ENCODE measurements around the gene PFDN2.

The PFDN2 gene

GRCh38 chr1:161054805-161055204 is 63.0 kb downstream of the PFDN2 start:
- Histone ChIP-seq H3K4me1 (ENCODE audit: control insufficient read depth, insufficient read depth, low read length) (no peaks in the 10 kb centered on the region), H3K4me3 (ENCODE audit: insufficient read depth, low read depth, low read length) (no peak overlapping the region), H3K27ac (ENCODE audit: insufficient read depth, low read depth, low read length, poor library complexity, severe bottlenecking) (no peak overlapping the region), H3K36me3 (ENCODE audit: control insufficient read depth, insufficient read depth, low read length) (no peaks in the 10 kb centered on the region), H3K9me3 (ENCODE audit: control insufficient read depth, low read length) (no peaks in the 10 kb centered on the region), H3K27me3 (ENCODE audit: control insufficient read depth, insufficient read depth, low read length, poor library complexity, severe bottlenecking) (no peaks in the 10 kb centered on the region)
- 93% methylated on average over 7 of the region's 7 CpGs for WGBS, 2 experiments

DNA sequence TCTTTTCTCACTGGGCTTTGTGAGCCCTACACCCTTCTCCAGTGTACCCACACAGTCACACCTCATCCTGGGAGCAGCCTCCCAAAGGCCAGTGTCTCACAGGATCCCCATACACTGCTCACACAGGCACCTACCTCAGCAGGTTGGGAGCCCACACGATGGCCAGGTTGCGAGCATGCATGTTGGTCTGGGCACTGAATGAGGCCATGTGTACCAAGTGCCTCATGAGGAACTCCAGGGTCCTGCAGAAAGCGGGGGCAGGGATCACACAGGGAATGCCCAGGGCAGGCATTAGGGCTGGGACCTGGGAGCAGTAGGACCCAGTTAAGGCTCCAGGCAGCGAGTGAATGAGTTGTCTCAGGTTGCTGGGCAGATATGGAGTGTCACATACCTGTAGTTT is 63.6 kb downstream of the PFDN2 start:
- no peaks in the 10 kb centered on the region for H3K36me3 ChIP-seq (ENCODE audit: control insufficient read depth, insufficient read depth, low read length)
- 88% methylated on average over 4 of the region's 4 CpGs for WGBS, 2 experiments
- H3K9me3 ChIP-seq (ENCODE audit: control insufficient read depth, low read length) = no peaks in the 10 kb centered on the region
- H3K27ac ChIP-seq (ENCODE audit: insufficient read depth, low read depth, low read length, poor library complexity, severe bottlenecking) = no peak overlapping the region
- no peaks in the 10 kb centered on the region for H3K4me1 ChIP-seq (ENCODE audit: control insufficient read depth, insufficient read depth, low read length)
- no peak overlapping the region for H3K4me3 ChIP-seq (ENCODE audit: insufficient read depth, low read depth, low read length)
- H3K27me3 ChIP-seq (ENCODE audit: control insufficient read depth, insufficient read depth, low read length, poor library complexity, severe bottlenecking) = no peaks in the 10 kb centered on the region

GRCh38 chr1:161052899-161053298 is 64.9 kb downstream of the PFDN2 start:
- Histone ChIP-seq H3K4me1 (ENCODE audit: control insufficient read depth, insufficient read depth, low read length) (no peaks in the 10 kb centered on the region), H3K27me3 (ENCODE audit: control insufficient read depth, insufficient read depth, low read length, poor library complexity, severe bottlenecking) (peaks cover 10% of the 10 kb centered on the region), H3K4me3 (ENCODE audit: insufficient read depth, low read depth, low read length) (no peak overlapping the region), H3K36me3 (ENCODE audit: control insufficient read depth, insufficient read depth, low read length) (no peaks in the 10 kb centered on the region), H3K27ac (ENCODE audit: insufficient read depth, low read depth, low read length, poor library complexity, severe bottlenecking) (no peak overlapping the region), H3K9me3 (ENCODE audit: control insufficient read depth, low read length) (no peaks in the 10 kb centered on the region)
- WGBS, 2 experiments = 72 to 88% methylated on average over 3 of the region's 3 CpGs

GRCh38 chr1:161051219-161051618 is 66.6 kb downstream of the PFDN2 start:
- no peak overlapping the region for H3K27ac ChIP-seq (ENCODE audit: insufficient read depth, low read depth, low read length, poor library complexity, severe bottlenecking)
- H3K9me3 ChIP-seq (ENCODE audit: control insufficient read depth, low read length) = no peaks in the 10 kb centered on the region
- no peaks in the 10 kb centered on the region for H3K36me3 ChIP-seq (ENCODE audit: control insufficient read depth, insufficient read depth, low read length)
- 92 to 93% methylated on average over 10 of the region's 10 CpGs for WGBS, 2 experiments
- no peak overlapping the region for H3K4me3 ChIP-seq (ENCODE audit: insufficient read depth, low read depth, low read length)
- no peaks in the 10 kb centered on the region for H3K4me1 ChIP-seq (ENCODE audit: control insufficient read depth, insufficient read depth, low read length)
- peaks cover 13% of the 10 kb centered on the region for H3K27me3 ChIP-seq (ENCODE audit: control insufficient read depth, insufficient read depth, low read length, poor library complexity, severe bottlenecking)

Data from ectodermal cell (in vitro differentiated cells).